Placental epithelial cell (primary cell): ENCODE results near the gene NANOS1. TPM values are rescaled to one million over a fixed set of nuclear protein-coding genes. Genes with fewer than 3 reads are reported as not detected.
A peak's percentile ranks its signal among the peaks of the same experiment; 100 is the strongest.

ENCODE experiments used
- small RNA-seq: library from RNA; depleted of rRNA; stranded (forward); fragments of <200 nt; gene quantifications from one replicate; pipeline ENCODE3, GENCODE V24; 2012
- total RNA-seq: library from RNA; depleted of rRNA; stranded (reverse); fragments of >200 nt; gene quantifications from 2 replicates; pipeline ENCODE4 v1.2.3, GENCODE V29; 2012

NANOS1 gene, protein sequence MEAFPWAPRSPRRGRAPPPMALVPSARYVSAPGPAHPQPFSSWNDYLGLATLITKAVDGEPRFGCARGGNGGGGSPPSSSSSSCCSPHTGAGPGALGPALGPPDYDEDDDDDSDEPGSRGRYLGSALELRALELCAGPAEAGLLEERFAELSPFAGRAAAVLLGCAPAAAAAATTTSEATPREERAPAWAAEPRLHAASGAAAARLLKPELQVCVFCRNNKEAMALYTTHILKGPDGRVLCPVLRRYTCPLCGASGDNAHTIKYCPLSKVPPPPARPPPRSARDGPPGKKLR
- 0.65 and 4.7 TPM in 2 replicates for total RNA-seq

DNA sequence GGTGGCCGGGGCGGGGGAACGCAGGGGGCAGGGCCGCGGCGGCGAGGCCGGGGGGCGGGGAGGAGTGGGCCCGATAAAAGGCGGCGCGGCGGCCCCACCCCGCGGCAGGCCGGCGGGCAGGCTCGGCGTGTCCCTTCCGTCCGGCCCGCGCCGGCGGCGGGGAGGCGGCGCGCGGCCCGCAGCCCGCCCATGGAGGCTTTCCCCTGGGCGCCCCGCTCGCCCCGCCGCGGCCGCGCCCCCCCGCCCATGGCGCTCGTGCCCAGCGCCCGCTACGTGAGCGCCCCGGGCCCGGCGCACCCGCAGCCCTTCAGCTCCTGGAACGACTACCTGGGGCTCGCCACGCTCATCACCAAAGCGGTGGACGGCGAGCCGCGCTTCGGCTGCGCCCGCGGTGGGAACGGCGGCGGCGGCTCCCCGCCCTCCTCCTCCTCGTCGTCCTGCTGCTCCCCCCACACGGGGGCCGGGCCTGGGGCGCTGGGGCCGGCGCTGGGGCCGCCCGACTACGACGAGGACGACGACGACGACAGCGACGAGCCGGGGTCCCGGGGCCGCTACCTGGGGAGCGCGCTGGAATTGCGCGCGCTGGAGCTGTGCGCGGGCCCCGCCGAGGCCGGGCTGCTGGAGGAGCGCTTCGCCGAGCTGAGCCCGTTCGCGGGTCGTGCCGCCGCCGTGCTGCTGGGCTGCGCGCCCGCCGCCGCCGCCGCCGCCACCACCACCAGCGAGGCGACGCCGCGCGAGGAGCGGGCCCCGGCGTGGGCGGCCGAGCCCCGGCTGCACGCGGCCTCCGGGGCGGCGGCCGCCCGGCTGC, at the start of gene NANOS1:
TSS of gene NANOS1 (plus strand) at position 102 of the 808 bp plus-strand sequence. CDS start at position 190, 88 bp downstream.

DNA sequence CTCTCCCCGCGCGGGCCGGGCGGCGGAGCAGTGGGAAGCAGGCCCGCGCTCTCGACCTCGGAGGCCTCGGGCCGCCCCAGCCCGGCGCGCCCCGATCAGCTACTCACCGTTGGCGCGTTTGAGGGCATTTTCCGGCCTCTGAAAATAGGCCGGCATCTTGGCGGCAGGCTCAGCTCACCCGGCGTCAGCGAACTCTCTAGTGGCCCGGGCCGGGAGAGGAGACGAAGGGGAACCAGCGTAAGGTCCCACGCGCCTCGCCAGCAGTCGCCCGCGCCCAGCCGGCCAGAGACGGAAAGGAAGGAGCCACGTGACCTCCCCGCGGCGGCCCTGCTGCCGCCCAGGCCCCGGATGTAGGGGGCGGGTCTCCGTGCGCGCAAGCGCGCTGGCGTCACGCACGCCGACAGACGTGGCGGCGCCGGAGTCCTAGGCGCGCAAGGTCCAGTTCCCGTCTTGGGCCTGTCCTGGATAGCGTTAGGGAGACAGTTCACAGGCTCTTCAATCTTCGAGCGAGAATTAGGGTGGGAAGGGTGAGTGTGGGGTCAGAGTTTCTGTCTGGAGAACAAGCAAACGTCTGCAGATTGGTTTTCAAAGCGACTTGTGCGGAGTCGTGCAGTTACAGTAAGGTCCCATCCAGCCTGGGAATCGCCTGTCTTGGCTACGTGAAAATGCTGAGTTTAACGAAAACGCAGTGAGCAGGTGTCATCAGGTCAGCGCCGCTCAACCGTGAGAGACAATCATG, 51.2 kb downstream of the NANOS1 start, which contains the start of gene EIF3A:
TSS of gene EIF3A (minus strand) at position 297 of the 739 bp plus-strand sequence. CDS start at position 156, 141 bp downstream.

Small RNA genes lying within 50 kb of the gene (small RNA-seq; reads per million reads assigned to genes)
- 0.29 reads per million, percentile 5 among the genes with 10 or more reads in this experiment for gene RF00413
- 0.46 reads per million, percentile 24 among the genes with 10 or more reads in this experiment for gene SNORA19

Other genes starting within 250 kb of the NANOS1 start
- 89.9 and 102 TPM in 2 replicates for gene EIF3A, start 51.1 kb downstream of the NANOS1 start, total RNA-seq
- 51.4 and 54.3 TPM in 2 replicates for gene DENND10, start 74.4 kb downstream of the NANOS1 start, total RNA-seq
- 6.8 and 7.9 TPM in 2 replicates for gene SFXN4, start 136.0 kb downstream of the NANOS1 start, total RNA-seq
- gene PRDX3, start 149.1 kb downstream of the NANOS1 start, total RNA-seq: 52.6 and 105 TPM in 2 replicates
- gene GRK5, start 177.9 kb downstream of the NANOS1 start, total RNA-seq: 1.2 and 1.6 TPM in 2 replicates